ENCODE data around the gene SLC52A1. TPM values are rescaled to one million over a fixed set of nuclear protein-coding genes. Genes with fewer than 3 reads are reported as not detected.
A peak's percentile ranks its signal among the peaks of the same experiment; 100 is the strongest.
"Not testable (repeated sequence)": the region's sequence is repeated elsewhere in the genome, so short reads cannot be mapped to it uniquely, and the experiment has no call there.

Gene SLC52A1
- total RNA-seq (0.58 TPM), polyA plus RNA-seq (0.35 TPM)

DNA sequence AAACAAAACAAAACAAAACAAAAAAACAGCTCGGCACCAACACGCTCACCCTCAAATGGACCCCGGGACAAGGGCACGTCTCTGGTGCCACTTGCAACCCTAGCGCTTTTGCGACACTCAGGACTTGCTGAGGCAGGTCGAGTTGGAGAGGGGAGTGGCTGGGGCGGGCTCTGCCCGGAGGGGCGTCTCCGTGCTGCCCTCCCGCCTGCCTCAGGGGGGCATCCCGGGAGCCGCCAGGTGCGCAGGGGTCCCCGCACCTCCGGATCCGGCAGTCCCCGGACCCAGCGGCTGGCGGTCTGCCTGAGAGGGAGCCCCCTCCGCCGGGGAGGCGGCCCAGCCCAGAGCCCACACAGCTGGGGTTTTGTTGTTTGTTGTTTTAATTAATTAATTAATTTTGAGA, at the start of gene SLC52A1:
TSS of gene SLC52A1 (minus strand) at position 112 of the 400 bp plus-strand sequence. CDS start 820 bp downstream, outside the sequence.
- 7% methylated on average over 24 of the region's 24 CpGs for WGBS
- Histone ChIP-seq H3K4me3 (ENCODE audit: low read depth, low read length) (peak within 1 kb of the TSS; percentile 29), H3K27ac (ENCODE audit: low read depth) (no peak within 1 kb of the TSS), H3K4me1 (ENCODE audit: insufficient read depth) (no peaks in the 10 kb centered on the region), H3K36me3 (ENCODE audit: insufficient read depth) (no peaks in the 10 kb centered on the region)
- no peak for DNase-seq (ENCODE audit: extremely low spot score)

DNA sequence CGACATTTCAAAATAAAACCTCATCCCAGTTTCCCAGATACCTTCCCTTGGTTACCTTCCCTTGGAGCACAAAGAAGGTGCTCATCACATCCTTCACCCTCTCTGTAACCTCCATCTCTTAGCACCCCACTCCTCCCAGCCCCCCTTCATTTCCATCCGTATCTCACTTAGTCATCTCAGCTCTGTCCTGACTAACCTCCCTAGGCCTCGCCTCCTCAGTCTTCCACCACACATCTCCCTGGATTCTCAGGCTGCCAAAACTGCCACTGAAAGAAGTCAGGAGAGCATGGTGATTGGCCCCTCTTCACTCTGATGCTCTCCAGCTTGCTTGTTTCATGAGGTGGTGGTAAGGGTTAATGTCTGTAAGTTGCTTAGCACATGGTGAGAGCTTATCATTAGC, 45.4 kb upstream of the SLC52A1 start:
- 89% methylated on average over 3 of the region's 3 CpGs for WGBS
- no peak for DNase-seq (ENCODE audit: extremely low spot score)
- H3K4me3 ChIP-seq (ENCODE audit: low read depth, low read length): no peak overlapping the region
- no peaks in the 10 kb centered on the region for H3K4me1 ChIP-seq (ENCODE audit: insufficient read depth)
- no peak overlapping the region for H3K27ac ChIP-seq (ENCODE audit: low read depth)
- H3K36me3 ChIP-seq (ENCODE audit: insufficient read depth): no peaks in the 10 kb centered on the region

DNA sequence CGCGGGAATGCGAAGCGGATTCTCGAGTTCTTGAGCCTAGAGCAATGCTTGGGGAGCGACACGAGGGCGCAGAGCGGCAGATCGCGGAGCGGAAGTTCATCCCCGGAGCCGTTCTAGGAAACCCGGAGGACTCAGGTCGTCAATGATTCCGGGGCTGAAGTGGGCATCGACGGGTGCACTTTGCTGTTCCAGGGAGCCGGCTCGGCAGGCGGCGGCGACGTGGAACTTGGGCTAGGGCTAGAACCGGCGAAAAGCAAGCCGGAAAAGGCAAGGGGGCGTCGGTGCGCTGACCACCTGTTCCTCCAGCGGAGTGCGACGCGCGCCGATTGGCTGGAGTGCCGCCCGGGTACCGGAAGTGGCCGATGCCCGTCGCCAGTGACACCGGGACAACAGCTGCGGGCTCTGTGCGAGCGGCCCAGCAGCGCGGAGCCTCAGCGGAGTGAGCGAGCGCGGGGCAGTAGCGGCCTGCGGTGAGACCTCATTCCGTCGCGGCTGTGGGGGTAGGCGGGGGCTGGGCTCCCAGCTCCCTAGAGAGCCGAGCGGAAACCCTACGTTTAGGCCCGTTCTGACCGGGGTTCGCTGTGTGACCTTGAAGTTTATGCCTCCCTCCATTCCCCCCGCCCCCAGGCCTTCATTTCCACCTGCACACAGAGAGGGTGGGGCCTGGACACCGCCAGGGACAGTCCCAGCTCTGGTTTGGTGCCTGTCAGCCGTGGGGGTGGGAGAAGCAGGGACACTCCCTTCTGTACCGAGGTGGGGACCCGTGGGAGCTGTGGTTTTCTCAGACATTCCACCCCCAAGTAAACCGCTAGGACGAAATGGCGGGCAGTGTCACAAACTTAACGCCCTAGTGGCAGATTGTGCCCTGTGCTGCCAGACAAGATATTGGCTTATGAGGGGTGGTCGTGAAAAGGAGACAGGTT, 43.1 kb upstream of the SLC52A1 start, which contains the start of gene ZFP3:
TSS of gene ZFP3 (plus strand) at position 362 of the 923 bp plus-strand sequence. CDS start 13,038 bp downstream, outside the sequence.
- Histone ChIP-seq H3K4me1 (ENCODE audit: insufficient read depth) (no peaks in the 10 kb centered on the region), H3K4me3 (ENCODE audit: low read depth, low read length) (peak within 1 kb of the TSS; percentile 71), H3K36me3 (ENCODE audit: insufficient read depth) (no peaks in the 10 kb centered on the region), H3K27ac (ENCODE audit: low read depth) (no peak within 1 kb of the TSS)
- peak; percentile 32 for DNase-seq (ENCODE audit: extremely low spot score)
- WGBS: under 1% methylated on average over 75 of the region's 75 CpGs

DNA sequence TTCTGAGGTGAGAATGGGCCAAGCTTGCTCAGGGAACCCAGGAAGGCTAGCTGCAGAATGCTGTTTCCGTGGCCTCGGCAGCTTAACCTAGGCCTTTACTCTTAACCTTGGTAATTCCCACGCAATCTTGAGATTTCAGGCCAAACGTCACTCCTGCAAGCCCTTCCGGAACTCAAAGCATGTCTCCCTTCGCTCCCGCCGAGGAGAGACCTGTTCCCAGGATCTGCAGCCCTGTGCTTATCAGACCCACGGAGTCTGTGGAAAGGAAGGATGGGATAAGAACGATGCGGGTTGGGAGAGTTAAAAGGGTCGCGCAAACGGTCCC, 42.5 kb upstream of the SLC52A1 start:
- 12% methylated on average over 14 of the region's 14 CpGs for WGBS
- DNase-seq (ENCODE audit: extremely low spot score): peak; percentile 8
- no peak overlapping the region for H3K27ac ChIP-seq (ENCODE audit: low read depth)
- no peaks in the 10 kb centered on the region for H3K36me3 ChIP-seq (ENCODE audit: insufficient read depth)
- peak overlapping the region; percentile 71 for H3K4me3 ChIP-seq (ENCODE audit: low read depth, low read length)
- no peaks in the 10 kb centered on the region for H3K4me1 ChIP-seq (ENCODE audit: insufficient read depth)

DNA sequence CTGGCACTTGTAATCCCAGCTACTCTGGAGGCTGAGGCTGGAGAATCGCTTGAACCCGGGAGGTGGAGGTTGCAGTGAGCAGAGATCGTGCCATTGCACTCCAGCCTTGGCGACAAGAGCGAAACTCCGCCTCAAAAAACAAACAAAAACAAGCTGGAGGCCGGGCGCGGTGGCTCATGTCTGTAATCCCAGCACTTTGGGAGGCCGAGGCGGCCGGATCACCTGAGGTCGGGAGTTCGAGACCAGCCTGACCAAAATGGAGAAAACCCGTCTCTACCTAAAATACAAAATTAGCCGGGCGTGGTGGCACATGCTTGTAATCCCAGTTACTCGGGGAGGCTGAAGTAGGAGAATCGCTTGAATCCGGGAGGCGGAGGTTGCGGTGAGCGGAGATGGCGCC, 42.0 kb upstream of the SLC52A1 start:
- DNase-seq (ENCODE audit: extremely low spot score); H3K36me3 ChIP-seq (ENCODE audit: insufficient read depth); H3K27ac ChIP-seq (ENCODE audit: low read depth); H3K4me1 ChIP-seq (ENCODE audit: insufficient read depth); H3K4me3 ChIP-seq (ENCODE audit: low read depth, low read length): not testable (repeated sequence)
- 98% methylated on average over 24 of the region's 24 CpGs for WGBS

DNA sequence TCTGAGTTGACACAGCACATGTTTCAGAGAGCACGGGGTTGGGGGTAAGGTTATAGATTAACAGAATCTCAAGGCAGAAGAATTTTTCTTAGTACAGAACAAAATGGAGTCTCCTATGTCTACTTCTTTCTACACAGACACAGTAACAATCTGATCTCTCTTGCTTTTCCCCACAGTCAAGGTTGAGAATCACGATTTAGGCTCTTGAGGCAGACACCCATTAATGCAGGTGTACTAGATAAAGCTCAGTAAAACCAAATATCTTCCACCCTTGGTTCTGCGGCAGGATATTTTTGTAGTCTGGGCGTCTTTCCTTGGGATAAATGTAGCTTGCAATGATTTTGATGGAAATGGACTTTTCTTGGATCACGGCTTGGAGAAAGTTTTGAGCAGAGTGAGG, 40.2 kb upstream of the SLC52A1 start:
- DNase-seq (ENCODE audit: extremely low spot score); H3K36me3 ChIP-seq (ENCODE audit: insufficient read depth); H3K27ac ChIP-seq (ENCODE audit: low read depth); H3K4me3 ChIP-seq (ENCODE audit: low read depth, low read length); H3K4me1 ChIP-seq (ENCODE audit: insufficient read depth): not testable (repeated sequence)
- 88% methylated on average over 4 of the region's 5 CpGs for WGBS

DNA sequence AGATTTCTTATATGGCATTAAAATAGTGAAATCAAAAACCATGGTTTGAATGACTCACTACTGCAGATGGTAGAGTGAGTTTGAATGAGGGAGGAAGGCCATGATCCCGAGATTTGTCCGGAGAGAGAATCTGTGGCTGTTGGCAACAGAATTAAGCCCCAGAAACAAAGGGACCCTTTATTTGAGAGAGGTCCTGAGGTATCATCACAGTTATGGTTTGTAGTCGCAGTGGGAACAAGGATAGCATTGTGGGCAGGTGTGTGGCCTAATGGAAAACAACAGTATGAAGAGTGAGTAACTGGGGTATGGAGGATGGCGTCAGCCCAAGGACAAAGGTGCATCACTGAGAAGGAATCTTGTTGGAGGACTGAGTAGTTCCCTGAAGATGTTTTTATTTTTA, 34.5 kb upstream of the SLC52A1 start:
- Histone ChIP-seq H3K4me1 (ENCODE audit: insufficient read depth) (no peaks in the 10 kb centered on the region), H3K27ac (ENCODE audit: low read depth) (no peak overlapping the region), H3K36me3 (ENCODE audit: insufficient read depth) (no peaks in the 10 kb centered on the region), H3K4me3 (ENCODE audit: low read depth, low read length) (no peak overlapping the region)
- no peak for DNase-seq (ENCODE audit: extremely low spot score)
- WGBS: 78% methylated on average over 4 of the region's 4 CpGs

DNA sequence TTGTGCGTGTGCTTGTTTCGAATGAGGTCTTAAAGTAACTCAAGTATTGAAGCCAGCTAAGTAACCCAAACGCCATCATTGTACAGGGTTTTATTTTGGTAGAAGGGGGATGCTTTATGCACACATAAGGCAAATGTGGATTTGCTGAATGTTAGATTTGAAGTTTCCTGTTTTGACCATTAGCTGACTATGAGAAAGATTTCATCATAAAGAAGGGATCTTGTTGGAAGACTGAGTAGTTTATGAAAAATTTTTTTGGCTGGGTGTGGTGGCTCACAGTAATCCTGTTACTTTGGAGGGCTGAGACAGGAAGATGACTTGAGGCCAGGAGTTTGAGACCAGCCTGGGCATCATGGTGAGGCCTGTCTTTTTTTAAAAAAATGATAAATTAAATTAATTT, 33.0 kb upstream of the SLC52A1 start:
- 87% methylated on average over 3 of the region's 3 CpGs for WGBS
- Histone ChIP-seq H3K36me3 (ENCODE audit: insufficient read depth) (no peaks in the 10 kb centered on the region), H3K4me1 (ENCODE audit: insufficient read depth) (no peaks in the 10 kb centered on the region), H3K27ac (ENCODE audit: low read depth) (no peak overlapping the region), H3K4me3 (ENCODE audit: low read depth, low read length) (no peak overlapping the region)
- DNase-seq (ENCODE audit: extremely low spot score): no peak

DNA sequence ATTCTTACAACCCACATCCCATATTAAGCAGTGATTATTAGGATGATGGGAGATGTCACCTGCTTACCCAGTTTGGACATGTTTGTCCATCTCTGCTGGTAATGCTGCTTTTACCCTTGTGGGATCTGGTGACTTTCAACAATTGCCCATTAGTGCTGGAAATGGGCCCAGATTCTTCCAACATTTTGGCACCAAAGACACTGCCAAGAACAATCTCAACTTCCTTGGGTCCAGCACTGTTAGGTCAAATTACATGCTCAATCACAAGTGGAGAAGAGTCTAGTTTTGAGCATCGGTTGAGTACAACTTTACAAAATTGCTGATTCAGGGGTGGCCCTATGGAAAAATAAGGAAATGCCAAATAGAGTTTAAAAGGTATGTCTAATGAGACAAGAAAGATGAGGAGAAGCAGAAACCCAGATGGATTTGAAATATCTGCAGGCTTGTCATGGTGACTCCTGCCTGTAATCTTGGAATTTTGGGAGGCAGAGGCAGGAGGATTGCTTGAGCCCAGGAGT, 30.1 kb upstream of the SLC52A1 start:
- H3K4me1 ChIP-seq (ENCODE audit: insufficient read depth): no peaks in the 10 kb centered on the region
- H3K36me3 ChIP-seq (ENCODE audit: insufficient read depth): no peaks in the 10 kb centered on the region
- no peak overlapping the region for H3K27ac ChIP-seq (ENCODE audit: low read depth)
- no peak for DNase-seq (ENCODE audit: extremely low spot score)
- 57% methylated on average over 1 of the region's 1 CpG for WGBS
- H3K4me3 ChIP-seq (ENCODE audit: low read depth, low read length): no peak overlapping the region

DNA sequence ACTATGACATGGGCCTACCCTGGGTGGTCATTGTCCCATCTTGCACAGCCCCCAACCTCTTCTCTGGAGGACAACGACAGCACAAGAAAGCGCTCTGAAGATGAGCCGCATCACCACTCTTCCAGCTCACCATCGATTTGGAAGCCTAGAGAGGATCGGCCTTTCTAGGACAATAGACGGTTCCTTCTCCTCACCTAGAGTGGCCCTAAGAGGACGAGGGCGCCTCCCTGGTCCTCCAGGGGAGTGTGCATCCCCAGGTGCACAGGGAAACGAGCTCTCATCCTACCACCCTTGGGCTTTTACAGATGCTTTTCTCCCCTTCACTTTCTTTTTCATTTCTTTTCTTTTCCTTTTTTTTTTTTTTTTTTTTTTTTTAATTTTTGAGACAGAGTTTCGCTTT, 20.3 kb upstream of the SLC52A1 start:
- no peaks in the 10 kb centered on the region for H3K4me1 ChIP-seq (ENCODE audit: insufficient read depth)
- WGBS: 89% methylated on average over 10 of the region's 10 CpGs
- DNase-seq (ENCODE audit: extremely low spot score): no peak
- H3K4me3 ChIP-seq (ENCODE audit: low read depth, low read length): no peak overlapping the region
- H3K36me3 ChIP-seq (ENCODE audit: insufficient read depth): no peaks in the 10 kb centered on the region
- no peak overlapping the region for H3K27ac ChIP-seq (ENCODE audit: low read depth)

DNA sequence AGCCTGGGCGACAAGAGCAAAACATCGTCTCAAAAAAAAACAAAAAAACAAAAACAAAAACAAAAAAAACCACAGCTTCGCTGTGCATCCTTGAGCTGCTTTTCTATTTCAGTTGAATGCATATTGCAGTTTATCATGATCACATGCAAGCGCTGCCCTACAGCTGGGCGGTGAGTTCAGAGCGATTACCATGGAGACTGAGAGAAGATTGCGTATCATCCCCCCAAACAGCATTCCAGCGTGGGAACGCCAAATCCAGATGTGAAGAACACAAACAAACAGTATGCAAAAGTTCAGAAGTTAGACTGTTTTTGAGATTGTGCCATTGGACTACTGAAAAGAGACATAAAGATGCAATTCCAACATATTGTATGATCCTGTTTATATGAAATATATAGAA, 15.1 kb upstream of the SLC52A1 start:
- H3K4me3 ChIP-seq (ENCODE audit: low read depth, low read length): no peak overlapping the region
- 45% methylated on average over 9 of the region's 9 CpGs for whole genome bisulfite sequencing
- no peaks in the 10 kb centered on the region for H3K36me3 ChIP-seq (ENCODE audit: insufficient read depth)
- peak overlapping the region; percentile 56 for H3K27ac ChIP-seq (ENCODE audit: low read depth)
- no peaks in the 10 kb centered on the region for H3K4me1 ChIP-seq (ENCODE audit: insufficient read depth)
- no peak for DNase-seq (ENCODE audit: extremely low spot score)

DNA sequence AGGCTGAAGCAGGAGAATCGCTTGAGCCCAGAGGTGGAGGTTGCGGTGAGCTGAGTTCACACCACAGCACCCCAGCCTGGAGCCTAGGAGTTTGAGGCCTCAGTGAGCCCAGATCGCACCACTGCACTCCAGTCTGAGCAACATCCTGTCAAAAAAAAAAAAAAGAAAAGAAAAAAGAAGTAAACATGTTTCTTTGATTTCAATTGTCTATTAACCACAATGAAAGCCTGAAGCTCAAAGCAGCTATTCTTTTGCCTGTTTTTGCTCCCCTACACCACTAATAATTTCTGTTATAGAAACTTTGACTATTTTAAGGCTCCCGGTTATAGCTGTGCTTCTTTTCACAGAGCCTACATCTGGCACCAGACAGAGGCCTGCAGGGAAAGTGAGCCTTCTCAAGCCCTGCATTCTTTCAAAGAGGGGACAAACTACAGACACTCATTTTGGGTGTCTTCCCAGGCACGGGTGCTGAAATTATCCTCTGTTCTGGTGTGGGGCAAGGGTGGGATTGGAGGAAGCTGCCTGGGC, 14.2 kb upstream of the SLC52A1 start:
- H3K36me3 ChIP-seq (ENCODE audit: insufficient read depth): no peaks in the 10 kb centered on the region
- DNase-seq (ENCODE audit: extremely low spot score): no peak
- H3K4me3 ChIP-seq (ENCODE audit: low read depth, low read length): no peak overlapping the region
- 47% methylated on average over 5 of the region's 5 CpGs for WGBS
- H3K4me1 ChIP-seq (ENCODE audit: insufficient read depth): no peaks in the 10 kb centered on the region
- H3K27ac ChIP-seq (ENCODE audit: low read depth): peak overlapping the region; percentile 61

DNA sequence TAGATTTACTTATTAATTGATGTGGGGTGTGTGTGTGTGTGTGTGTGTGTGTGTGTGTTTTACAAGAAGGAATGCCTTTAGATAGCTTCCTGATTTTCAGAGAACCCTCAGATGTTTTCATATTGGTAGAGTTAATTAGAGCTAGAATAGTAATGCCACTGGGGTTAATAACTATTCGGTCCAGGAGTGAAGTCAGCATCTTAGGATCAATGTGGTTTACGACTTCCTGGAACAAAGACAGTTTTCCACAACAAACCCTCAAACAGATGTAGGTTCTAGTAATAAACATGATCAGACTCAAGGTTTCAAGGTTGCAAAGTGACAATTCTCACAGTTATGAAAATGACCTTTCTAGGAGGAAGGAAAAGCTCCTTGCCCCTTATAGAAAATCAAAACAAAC, 12.2 kb upstream of the SLC52A1 start:
- Histone ChIP-seq H3K4me3 (ENCODE audit: low read depth, low read length) (no peak overlapping the region), H3K27ac (ENCODE audit: low read depth) (no peak overlapping the region)
- WGBS: 31% methylated on average over 2 of the region's 2 CpGs

DNA sequence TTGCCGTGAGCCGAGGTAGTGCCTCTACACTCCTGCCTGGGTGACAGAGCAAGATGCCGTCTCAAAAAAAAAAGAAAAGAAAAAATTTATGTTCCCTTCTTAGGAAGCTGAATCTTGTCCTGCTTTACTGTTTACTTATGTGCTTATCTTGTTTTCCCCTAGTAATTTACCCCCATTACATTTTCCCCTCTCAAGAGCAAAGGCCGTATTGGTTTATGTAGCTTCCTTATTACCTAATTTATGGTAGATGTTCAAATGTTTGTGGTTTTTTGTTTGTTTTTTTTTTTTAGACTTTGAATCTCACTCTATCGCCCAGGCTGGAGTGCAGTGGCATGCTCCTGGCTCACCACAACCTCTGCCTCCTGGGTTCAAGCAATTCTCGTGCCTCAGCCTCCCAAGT, 10.3 kb upstream of the SLC52A1 start:
- WGBS: 80% methylated on average over 6 of the region's 6 CpGs
- Histone ChIP-seq H3K4me3 (ENCODE audit: low read depth, low read length) (no peak overlapping the region), H3K27ac (ENCODE audit: low read depth) (no peak overlapping the region), H3K36me3 (ENCODE audit: insufficient read depth) (no peaks in the 10 kb centered on the region), H3K4me1 (ENCODE audit: insufficient read depth) (no peaks in the 10 kb centered on the region)
- no peak for DNase-seq (ENCODE audit: extremely low spot score)

More for the DNA sequence above, 12.2 kb upstream of the SLC52A1 start:
- no peaks in the 10 kb centered on the region for H3K36me3 ChIP-seq (ENCODE audit: insufficient read depth)
- no peaks in the 10 kb centered on the region for H3K4me1 ChIP-seq (ENCODE audit: insufficient read depth)
- DNase-seq (ENCODE audit: extremely low spot score): no peak

All from urinary bladder (tissue), 4 donors.